ENCODE data around the gene PEX5. TPM values are rescaled to one million over a fixed set of nuclear protein-coding genes. Genes with fewer than 3 reads are reported as not detected.

PEX5 gene
- total RNA-seq, 4 donors from 2014 or later = 66.8 to 96.9 (median 71.1) TPM

- H3K27me3 ChIP-seq = peaks cover 2 to 13% (median 6%) of the 10 kb centered on the region in 3 donors
- no peaks in the 10 kb centered on the region for H3K36me3 ChIP-seq
- H3K4me1 ChIP-seq = no peaks in the 10 kb centered on the region
- DNase-seq = no peak
- intact Hi-C loops (cut with DNase I; ENCODE audit: low total_unique reads) (no loop called here), in situ Hi-C loops (cut with MboI; ENCODE audit: low sequenced_read_pairs in 4 of 4) (no loop called here)
- H3K27ac ChIP-seq = no peak overlapping the region
- peak in 1 of 2 donors; percentile 72 for ATAC-seq
- H3K9me3 ChIP-seq = no peaks in the 10 kb centered on the region
- TF ChIP-seq CTCF (IDR thresholded peaks at IDR 0.05 in 4 of 5, conservative IDR thresholded peaks at IDR 0.05 in 1 of 5) (peak in 3 of 5 experiments; percentile 3 to 49 (median 21)), POLR2A (IDR thresholded peaks at IDR 0.05) (no peak)
- H3K4me3 ChIP-seq = no peak overlapping the region
Measured at GRCh38 chr12:7162691-7163114, 26.8 kb upstream of the PEX5 start.

GRCh38 chr12:7169951-7170350 is 19.5 kb upstream of the PEX5 start:
- no peak for TF ChIP-seq CTCF (IDR thresholded peaks at IDR 0.05 in 4 of 5, conservative IDR thresholded peaks at IDR 0.05 in 1 of 5)
- TF ChIP-seq POLR2A (IDR thresholded peaks at IDR 0.05) = no peak
- DNase-seq = no peak
- intact Hi-C loops (cut with DNase I; ENCODE audit: low total_unique reads) (no loop called here), in situ Hi-C loops (cut with MboI; ENCODE audit: low sequenced_read_pairs in 4 of 4) (no loop called here)
- peaks cover 0 to 12% (median 0%) of the 10 kb centered on the region in 3 donors for H3K27me3 ChIP-seq
- no peak for ATAC-seq
- no peak overlapping the region for H3K27ac ChIP-seq
- no peak overlapping the region for H3K4me3 ChIP-seq
- no peaks in the 10 kb centered on the region for H3K36me3 ChIP-seq
- no peaks in the 10 kb centered on the region for H3K4me1 ChIP-seq
- no peaks in the 10 kb centered on the region for H3K9me3 ChIP-seq

- Histone ChIP-seq H3K27me3 (peaks cover 0 to 16% (median under 1%) of the 10 kb centered on the region in 3 donors), H3K4me3 (no peak overlapping the region), H3K27ac (no peak overlapping the region), H3K9me3 (no peaks in the 10 kb centered on the region), H3K36me3 (no peaks in the 10 kb centered on the region), H3K4me1 (no peaks in the 10 kb centered on the region)
- in situ Hi-C loops (cut with MboI; ENCODE audit: low sequenced_read_pairs in 4 of 4) (no loop called here), intact Hi-C loops (cut with DNase I; ENCODE audit: low total_unique reads) (no loop called here)
- no peak for TF ChIP-seq CTCF (IDR thresholded peaks at IDR 0.05 in 4 of 5, conservative IDR thresholded peaks at IDR 0.05 in 1 of 5)
- no peak for TF ChIP-seq POLR2A (IDR thresholded peaks at IDR 0.05)
- no peak for ATAC-seq
- no peak for DNase-seq
Measured at GRCh38 chr12:7171854-7172253, 17.6 kb upstream of the PEX5 start.

- intact Hi-C loops (cut with DNase I; ENCODE audit: low total_unique reads) = no loop called here
- H3K36me3 ChIP-seq = no peaks in the 10 kb centered on the region
- H3K4me1 ChIP-seq = no peaks in the 10 kb centered on the region
- in situ Hi-C loops (cut with MboI; ENCODE audit: low sequenced_read_pairs in 4 of 4) = loop anchor here in 2 of 4 donors (25.0 kb wide), 1 partner anchor 862 kb away; the partner anchor contains the start of gene FOXJ2 (in 2 of the 2)
- H3K9me3 ChIP-seq = no peaks in the 10 kb centered on the region
- no peak for ATAC-seq
- H3K27ac ChIP-seq = no peak overlapping the region
- no peak for DNase-seq
- H3K27me3 ChIP-seq = peaks cover 0 to 11% (median 9%) of the 10 kb centered on the region in 3 donors
- no peak overlapping the region for H3K4me3 ChIP-seq
- TF ChIP-seq CTCF (IDR thresholded peaks at IDR 0.05 in 4 of 5, conservative IDR thresholded peaks at IDR 0.05 in 1 of 5) (no peak), POLR2A (IDR thresholded peaks at IDR 0.05) (no peak)
Measured at GRCh38 chr12:7175493-7175892, 14.0 kb upstream of the PEX5 start.

- Histone ChIP-seq H3K9me3 (no peaks in the 10 kb centered on the region), H3K4me3 (no peak overlapping the region), H3K36me3 (no peaks in the 10 kb centered on the region), H3K27me3 (peaks cover 0 to 11% (median 9%) of the 10 kb centered on the region in 3 donors), H3K27ac (no peak overlapping the region), H3K4me1 (no peaks in the 10 kb centered on the region)
- in situ Hi-C loops (cut with MboI; ENCODE audit: low sequenced_read_pairs in 4 of 4) = loop anchor here in 2 of 4 donors (25.0 kb wide), 1 partner anchor 861 kb away; the partner anchor contains the start of gene FOXJ2 (in 2 of the 2)
- ATAC-seq (no peak), DNase-seq (no peak)
- intact Hi-C loops (cut with DNase I; ENCODE audit: low total_unique reads) = no loop called here
- no peak for TF ChIP-seq CTCF (IDR thresholded peaks at IDR 0.05 in 4 of 5, conservative IDR thresholded peaks at IDR 0.05 in 1 of 5)
- TF ChIP-seq POLR2A (IDR thresholded peaks at IDR 0.05) = no peak
Measured at GRCh38 chr12:7176595-7176994, 12.9 kb upstream of the PEX5 start.
